DND-41 (cell line): Measurements from ENCODE around the gene SGCG.

Experiments used
- ATAC-seq: fragments of 200-7000 bp; cut with Tn5 transposase; 3 replicates; pipeline ENCODE4 v1.9.1; 2021; ENCODE audit warnings: low read depth; ENCODE audit not compliant: insufficient read depth
- DNase-seq: peaks from one replicate; pipeline ENCODE4 v3.0.0-alpha.2; 2020
- H2AFZ ChIP-seq: 2 replicates; pipeline ENCODE4 v1.6.0; 2012; ENCODE audit warnings: low read depth, low read length
- H3K27ac ChIP-seq: 2 replicates; pipeline ENCODE4 v1.5.1; 2012; ENCODE audit warnings: low read length, inconsistent platforms
- H3K27me3 ChIP-seq: fragments of 200-600 bp; sonication (generic); 2 replicates; pipeline ENCODE4 v1.6.0; 2012; ENCODE audit warnings: low read length, mild to moderate bottlenecking, inconsistent platforms; ENCODE audit not compliant: insufficient read depth, poor library complexity
- H3K36me3 ChIP-seq: 2 replicates; pipeline ENCODE4 v1.5.1; 2012; ENCODE audit warnings: low read length, inconsistent platforms; ENCODE audit not compliant: insufficient read depth
- H3K4me1 ChIP-seq: 2 replicates; pipeline ENCODE4 v1.5.1; 2012; ENCODE audit warnings: mild to moderate bottlenecking, low read length; ENCODE audit not compliant: insufficient read depth
- H3K4me2 ChIP-seq: 2 replicates; pipeline ENCODE4 v1.6.0; 2012; ENCODE audit warnings: mild to moderate bottlenecking, moderate library complexity, low read length, inconsistent platforms; ENCODE audit not compliant: insufficient read depth
- H3K4me3 ChIP-seq, 2 experiments: fragments of 200-600 bp in 1 of 2; shearing (Covaris generic) in 1 of 2; 2 replicates each; pipeline ENCODE4 v1.5.1; 2012 to 2016; ENCODE audit warnings: inconsistent platforms in 2 of 2, low read length in 2 of 2, mild to moderate bottlenecking in 2 of 2, low read depth in 1 of 2, moderate library complexity in 1 of 2
- H3K79me2 ChIP-seq: 2 replicates; pipeline ENCODE4 v1.6.0; 2012; ENCODE audit warnings: low read length, inconsistent platforms; ENCODE audit not compliant: insufficient read depth
- H3K9ac ChIP-seq: 2 replicates; pipeline ENCODE4 v1.6.0; 2012; ENCODE audit warnings: low read depth, mild to moderate bottlenecking, inconsistent platforms, low read length, moderate library complexity
- H3K9me3 ChIP-seq: 2 replicates; pipeline ENCODE4 v1.5.1; 2012; ENCODE audit warnings: low read length, moderate library complexity, mild to moderate bottlenecking, inconsistent platforms; ENCODE audit not compliant: insufficient read depth, severe bottlenecking
- H4K20me1 ChIP-seq: 2 replicates; pipeline ENCODE4 v1.6.0; 2012; ENCODE audit warnings: low read length; ENCODE audit not compliant: insufficient read depth
- EZH2 ChIP-seq: IDR thresholded peaks from 3 replicates; pipeline ENCODE4 v1.6.1; 2012; ENCODE audit warnings: borderline replicate concordance, low read depth, mild to moderate bottlenecking, moderate library complexity, low read length, inconsistent platforms; ENCODE audit not compliant: severe bottlenecking
- TF ChIP-seq, protein P1 (sequence below): IDR thresholded peaks from 2 replicates; pipeline ENCODE4 v1.5.1; 2012; ENCODE audit warnings: borderline replicate concordance, low read length, moderate library complexity, mild to moderate bottlenecking; ENCODE audit not compliant: poor library complexity, severe bottlenecking; ENCODE audit errors: extremely low read depth

The SGCG gene

DNA sequence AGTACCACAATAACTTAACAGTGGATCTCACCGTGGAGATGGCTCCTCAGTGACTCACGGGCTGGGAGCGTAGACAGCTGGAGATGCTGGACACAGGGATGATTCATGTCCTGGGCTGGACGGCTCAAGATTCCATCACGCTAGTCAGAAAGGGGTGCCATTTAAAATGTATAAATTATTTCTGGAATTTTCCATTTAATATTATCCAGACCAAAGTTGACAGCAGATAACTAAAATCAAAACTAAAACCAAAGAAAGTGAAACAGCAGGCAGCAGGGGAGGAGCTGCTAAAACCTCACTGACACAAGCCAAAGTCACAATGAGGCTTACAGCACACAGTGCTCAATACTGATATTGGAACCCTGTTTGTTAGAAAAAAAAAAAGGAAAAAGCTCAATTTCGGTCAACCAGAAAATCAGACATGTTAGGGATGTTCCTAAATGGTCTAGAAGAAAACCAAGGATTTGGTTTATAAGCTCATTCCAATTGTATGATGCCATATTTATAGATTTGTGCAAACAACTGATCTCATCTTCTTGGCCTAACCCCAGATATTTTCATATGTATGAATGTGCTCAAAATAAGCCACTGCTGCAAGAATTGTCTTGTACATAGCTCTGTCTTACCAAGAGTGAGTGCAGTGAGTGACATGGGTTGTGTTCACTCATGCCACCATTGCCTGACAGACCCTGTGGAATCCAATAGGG is 140.9 kb downstream of the SGCG start:
- no peaks in the 10 kb centered on the region for H4K20me1 ChIP-seq
- H3K4me3 ChIP-seq: no peak overlapping the region
- H3K9me3 ChIP-seq: no peaks in the 10 kb centered on the region
- TF ChIP-seq, protein P1, sequence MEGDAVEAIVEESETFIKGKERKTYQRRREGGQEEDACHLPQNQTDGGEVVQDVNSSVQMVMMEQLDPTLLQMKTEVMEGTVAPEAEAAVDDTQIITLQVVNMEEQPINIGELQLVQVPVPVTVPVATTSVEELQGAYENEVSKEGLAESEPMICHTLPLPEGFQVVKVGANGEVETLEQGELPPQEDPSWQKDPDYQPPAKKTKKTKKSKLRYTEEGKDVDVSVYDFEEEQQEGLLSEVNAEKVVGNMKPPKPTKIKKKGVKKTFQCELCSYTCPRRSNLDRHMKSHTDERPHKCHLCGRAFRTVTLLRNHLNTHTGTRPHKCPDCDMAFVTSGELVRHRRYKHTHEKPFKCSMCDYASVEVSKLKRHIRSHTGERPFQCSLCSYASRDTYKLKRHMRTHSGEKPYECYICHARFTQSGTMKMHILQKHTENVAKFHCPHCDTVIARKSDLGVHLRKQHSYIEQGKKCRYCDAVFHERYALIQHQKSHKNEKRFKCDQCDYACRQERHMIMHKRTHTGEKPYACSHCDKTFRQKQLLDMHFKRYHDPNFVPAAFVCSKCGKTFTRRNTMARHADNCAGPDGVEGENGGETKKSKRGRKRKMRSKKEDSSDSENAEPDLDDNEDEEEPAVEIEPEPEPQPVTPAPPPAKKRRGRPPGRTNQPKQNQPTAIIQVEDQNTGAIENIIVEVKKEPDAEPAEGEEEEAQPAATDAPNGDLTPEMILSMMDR: no peak
- no peak for TF ChIP-seq EZH2
- H3K36me3 ChIP-seq: no peaks in the 10 kb centered on the region
- DNase-seq (no peak), ATAC-seq (no peak)
- H3K27ac ChIP-seq: no peak overlapping the region
- no peak overlapping the region for H3K9ac ChIP-seq
- H3K4me2 ChIP-seq: no peak overlapping the region
- no peaks in the 10 kb centered on the region for H3K4me1 ChIP-seq
- no peak overlapping the region for H2AFZ ChIP-seq
- no peaks in the 10 kb centered on the region for H3K27me3 ChIP-seq
- H3K79me2 ChIP-seq: no peaks in the 10 kb centered on the region

DNA sequence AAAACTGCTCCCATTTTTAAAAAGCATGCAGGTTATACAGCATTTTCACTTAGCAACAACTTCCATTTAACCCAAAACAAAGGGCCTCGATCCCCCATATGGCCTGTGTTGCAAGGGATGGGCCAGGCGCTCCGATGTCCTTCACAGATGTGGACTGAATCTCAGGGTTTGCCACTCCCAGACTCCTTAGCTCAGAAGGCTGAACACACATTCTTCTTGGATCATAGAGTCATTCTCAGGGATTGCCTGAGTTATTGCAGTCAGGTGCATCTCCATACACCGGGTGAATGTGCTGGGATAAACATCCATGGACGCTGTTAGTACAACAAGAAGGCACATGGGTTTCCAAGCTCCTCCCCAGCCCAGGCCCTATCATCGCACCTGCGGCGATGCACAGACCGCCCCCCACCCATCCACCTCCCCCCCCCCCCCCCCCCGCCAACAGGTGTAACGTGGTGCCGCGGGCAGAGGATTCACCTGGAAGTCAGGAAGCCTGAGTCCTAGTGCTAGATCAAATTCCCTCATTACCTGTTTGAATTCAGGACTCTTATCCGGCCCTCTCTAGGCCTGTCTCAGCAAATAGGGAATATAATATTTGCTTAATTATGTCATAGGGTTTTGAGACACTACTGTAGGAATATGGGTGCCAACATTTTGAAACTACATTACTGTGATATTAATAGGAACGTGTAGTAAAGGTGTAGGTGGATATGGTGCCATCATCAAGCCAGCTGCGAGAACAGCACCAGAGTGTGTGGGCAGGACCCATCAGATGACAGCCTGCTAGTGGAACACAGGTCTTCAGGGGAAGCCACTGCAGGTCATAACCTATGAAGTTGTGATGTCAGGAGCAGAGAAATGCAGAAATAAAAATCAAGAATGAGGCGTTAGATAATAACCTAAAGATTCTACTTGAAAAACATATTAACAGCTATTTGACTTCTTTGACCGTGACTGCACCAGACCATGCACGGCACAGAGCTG is 141.9 kb downstream of the SGCG start:
- no peak overlapping the region for H2AFZ ChIP-seq
- no peaks in the 10 kb centered on the region for H3K36me3 ChIP-seq
- no peak overlapping the region for H3K27ac ChIP-seq
- no peak overlapping the region for H3K4me2 ChIP-seq
- DNase-seq (no peak), ATAC-seq (no peak)
- no peak overlapping the region for H3K9ac ChIP-seq
- H3K4me3 ChIP-seq: no peak overlapping the region
- H3K4me1 ChIP-seq: no peaks in the 10 kb centered on the region
- no peaks in the 10 kb centered on the region for H3K9me3 ChIP-seq
- no peaks in the 10 kb centered on the region for H3K79me2 ChIP-seq
- no peak for TF ChIP-seq EZH2
- H4K20me1 ChIP-seq: no peaks in the 10 kb centered on the region
- no peaks in the 10 kb centered on the region for H3K27me3 ChIP-seq

DNA sequence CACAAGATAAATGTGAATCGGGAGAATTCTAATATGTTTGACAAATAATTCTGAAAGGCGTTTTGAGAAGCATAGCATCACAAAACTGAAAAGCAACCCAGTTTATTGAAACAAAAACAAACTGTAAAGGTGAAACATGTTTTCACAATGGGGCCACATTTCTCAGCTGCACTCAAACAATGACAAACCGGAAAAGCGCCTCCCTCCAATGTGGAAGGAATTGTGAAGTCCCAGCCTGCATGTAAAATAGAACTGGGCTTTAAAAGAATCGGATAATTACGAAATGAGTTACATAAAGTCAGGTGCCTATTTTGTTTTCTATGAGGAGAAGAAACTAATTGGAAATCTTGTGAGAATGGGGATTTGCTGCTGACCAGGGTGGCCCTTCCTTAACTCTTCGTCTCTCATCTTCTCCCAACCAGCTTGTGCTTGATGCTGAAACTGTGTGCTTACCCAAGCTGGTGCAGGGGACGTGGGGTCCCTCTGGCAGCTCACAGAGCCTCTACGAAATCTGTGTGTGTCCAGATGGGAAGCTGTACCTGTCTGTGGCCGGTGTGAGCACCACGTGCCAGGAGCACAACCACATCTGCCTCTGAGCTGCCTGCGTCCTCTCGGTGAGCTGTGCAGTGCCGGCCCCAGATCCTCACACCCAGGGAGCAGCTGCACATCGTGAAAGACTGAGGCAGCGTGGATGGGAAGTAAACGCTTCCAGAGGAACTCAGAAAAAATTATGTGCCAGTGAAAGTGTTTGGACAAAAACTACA is 143.3 kb downstream of the SGCG start:
- ATAC-seq: no peak
- Histone ChIP-seq H2AFZ (no peak overlapping the region), H3K4me2 (no peak overlapping the region), H3K9me3 (no peaks in the 10 kb centered on the region), H3K36me3 (no peaks in the 10 kb centered on the region), H3K79me2 (no peaks in the 10 kb centered on the region), H3K4me3 (no peak overlapping the region), H3K27me3 (no peaks in the 10 kb centered on the region), H3K9ac (no peak overlapping the region), H4K20me1 (no peaks in the 10 kb centered on the region), H3K4me1 (no peaks in the 10 kb centered on the region), H3K27ac (no peak overlapping the region)
- TF ChIP-seq EZH2: no peak
- TF ChIP-seq, protein P1: no peak
- no peak for DNase-seq
